Activated T-helper 1 cell treated with anti-CD3 and anti-CD28 coated beads, Interleukin-12 subunit alpha, Interleukin-12 subunit beta, Interleukin-2, Interleukin-4 antibody, amounts not matched to agents 30 ng/mL and 10 ng/mL and 1 ng/mL, durations not matched to agents 14 hours and 24 hours and 36 hours (primary cell): ENCODE data around the gene NME4. TPM values are rescaled to one million over a fixed set of nuclear protein-coding genes. Genes with fewer than 3 reads are reported as not detected.
"Not testable (repeated sequence)": the region's sequence is repeated elsewhere in the genome, so short reads cannot be mapped to it uniquely, and the experiment has no call there.

Experiments
- DNase-seq: peaks from one replicate; pipeline ENCODE4 v3.0.0; 2021; ENCODE audit warnings: low spot score
- H3K27ac Mint-ChIP-seq: one replicate; pipeline ENCODE4 v1.8.0; 2021; ENCODE audit warnings: mild to moderate bottlenecking, mixed read lengths
- H3K27me3 Mint-ChIP-seq: one replicate; pipeline ENCODE4 v1.8.0; 2022; ENCODE audit warnings: mild to moderate bottlenecking, moderate library complexity, mixed read lengths; ENCODE audit not compliant: insufficient read depth
- H3K36me3 Mint-ChIP-seq: one replicate; pipeline ENCODE4 v1.8.0; 2021; ENCODE audit warnings: low read depth, mixed read lengths
- H3K4me1 Mint-ChIP-seq: one replicate; pipeline ENCODE4 v1.8.0; 2021; ENCODE audit warnings: low read depth, mixed read lengths
- H3K4me3 Mint-ChIP-seq: one replicate; pipeline ENCODE4 v1.8.0; 2021; ENCODE audit warnings: mild to moderate bottlenecking, moderate library complexity, mixed read lengths
- H3K9me3 Mint-ChIP-seq: one replicate; pipeline ENCODE4 v1.8.0; 2021; ENCODE audit warnings: mixed read lengths
- intact Hi-C: fragments of 100-400 bp; cut with micrococcal nuclease; formaldehyde crosslinking; loops from one replicate; pipeline ENCODE4 v1.15.1; 2024
- total RNA-seq: library from RNA; stranded (reverse); gene quantifications from 2 replicates; pipeline ENCODE4 v1.2.3, GENCODE V29; 2022

Gene NME4
- total RNA-seq, 1 donor from 2014 or later = 57.2 TPM

DNA sequence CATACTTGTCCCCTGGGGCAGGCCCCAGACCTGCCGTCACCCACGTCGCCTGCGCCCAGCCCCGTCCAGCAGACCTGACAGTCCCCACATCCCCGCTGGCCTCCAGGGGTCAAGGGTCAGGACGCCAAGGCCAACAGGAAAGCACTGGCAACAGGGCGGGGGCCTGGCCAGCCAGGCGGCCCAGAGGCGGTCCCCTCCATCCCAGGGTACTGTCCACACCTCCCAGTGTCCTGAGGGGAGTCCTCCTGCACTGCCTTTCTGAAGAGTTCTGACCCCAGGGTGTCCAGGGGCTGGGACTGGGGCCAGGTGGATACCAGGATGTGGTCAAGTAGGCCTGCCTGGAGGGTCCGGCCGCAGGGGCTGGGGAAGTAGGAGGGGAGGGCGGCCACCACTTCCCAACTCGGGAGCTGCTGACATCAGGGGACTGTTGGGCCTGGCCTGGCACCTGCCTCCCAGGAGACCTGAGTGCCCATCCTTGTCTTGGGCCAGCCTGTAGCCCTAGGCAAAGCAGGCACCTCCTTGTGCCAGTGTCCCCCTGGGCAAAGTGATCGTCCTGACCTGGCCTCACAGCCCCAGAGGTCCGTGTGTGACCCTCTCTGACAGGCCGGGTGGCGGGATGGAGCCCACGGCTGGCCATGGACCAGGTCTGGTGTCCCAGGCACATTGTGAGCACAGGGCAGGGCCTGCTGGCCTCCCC lies 37.8 kb upstream of the NME4 start:
- intact Hi-C loops = no loop called here
- DNase-seq = no peak
- H3K36me3 Mint-ChIP-seq = no peaks in the 10 kb centered on the region
- no peaks in the 10 kb centered on the region for H3K9me3 Mint-ChIP-seq
- H3K27me3 Mint-ChIP-seq = peaks cover 4% of the 10 kb centered on the region
- no peak overlapping the region for H3K4me3 Mint-ChIP-seq
- peaks cover 6% of the 10 kb centered on the region for H3K4me1 Mint-ChIP-seq
- H3K27ac Mint-ChIP-seq = no peak overlapping the region

DNA sequence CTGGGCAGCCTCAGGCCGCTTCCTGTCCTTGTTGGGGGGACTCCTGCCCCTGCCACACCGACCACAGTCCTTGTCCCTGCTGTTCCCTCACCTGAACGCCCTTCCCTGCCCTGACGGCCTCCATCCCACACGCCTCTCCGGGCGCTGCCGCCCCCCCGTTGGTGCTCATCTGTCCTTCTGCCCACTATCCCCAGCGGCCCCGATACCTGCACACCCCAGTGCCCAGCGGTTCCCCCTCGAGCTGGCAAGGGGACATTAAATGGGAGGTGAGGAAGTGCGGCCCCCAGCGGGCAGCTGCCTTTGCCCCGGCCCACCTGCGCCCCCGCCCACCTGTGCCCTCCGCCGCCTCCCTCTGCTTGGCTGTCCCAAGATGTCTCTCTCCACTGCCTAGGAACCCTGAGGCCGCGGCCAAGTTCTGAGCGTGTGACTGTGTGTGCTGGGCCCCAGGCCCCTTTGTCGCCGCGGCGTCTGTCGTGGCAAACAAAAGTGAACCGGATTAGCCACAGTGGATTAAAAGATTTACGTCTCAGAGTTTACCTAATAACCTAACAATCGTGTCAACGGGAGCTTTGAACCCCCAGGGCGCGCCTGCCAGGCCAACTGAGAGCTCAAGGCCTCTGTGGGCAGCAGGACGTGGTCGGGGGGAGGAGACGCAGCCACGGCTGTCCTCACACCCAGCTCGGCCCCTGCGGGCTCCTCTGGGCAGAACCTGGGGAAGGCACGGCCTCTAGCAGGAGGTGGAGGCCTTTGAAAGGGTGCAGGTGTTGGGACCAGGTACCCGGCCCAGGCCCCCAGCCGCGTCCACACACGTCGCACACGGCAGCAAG lies 36.9 kb upstream of the NME4 start:
- intact Hi-C loops = loop anchor here (5.0 kb wide), 1 partner anchor 178 kb away; the partner anchor contains the start of gene HBQ1
- Mint-ChIP-seq H3K36me3 (no peaks in the 10 kb centered on the region), H3K27me3 (peaks cover 1% of the 10 kb centered on the region), H3K9me3 (no peaks in the 10 kb centered on the region), H3K27ac (no peak overlapping the region), H3K4me1 (peaks cover 6% of the 10 kb centered on the region), H3K4me3 (no peak overlapping the region)
- DNase-seq = no peak

DNA sequence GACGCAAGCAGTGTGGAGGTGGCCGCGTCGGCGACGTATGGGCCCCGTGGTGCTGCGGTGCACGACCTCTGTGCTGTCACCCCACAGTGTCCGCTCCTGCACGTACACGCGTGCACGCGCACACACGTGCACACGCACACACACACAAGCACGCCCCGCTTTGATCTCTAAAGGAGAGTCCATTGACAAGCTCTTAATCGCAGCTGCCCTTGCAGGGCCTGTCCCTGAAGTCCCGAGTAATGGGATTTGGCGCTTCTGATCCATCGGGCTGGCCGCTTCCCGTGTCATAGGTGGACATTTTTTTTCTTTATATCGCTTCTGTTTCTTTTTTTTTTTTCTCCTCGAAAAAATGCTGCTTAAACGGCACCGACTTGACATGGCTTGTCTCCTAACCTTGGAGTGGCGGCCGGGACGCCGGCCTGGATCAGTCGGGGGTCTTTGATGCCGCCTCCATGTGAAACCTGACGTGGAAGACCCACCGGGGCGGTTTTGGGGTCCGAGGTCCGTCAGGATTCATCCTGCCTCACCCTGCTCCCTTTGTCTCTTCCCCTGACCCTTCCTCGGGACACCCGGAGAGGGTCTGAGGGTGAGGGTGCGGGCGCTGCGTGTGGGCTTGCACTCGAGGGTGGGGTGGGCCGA lies 36.2 kb upstream of the NME4 start:
- Mint-ChIP-seq H3K4me1 (peaks cover 6% of the 10 kb centered on the region), H3K9me3 (no peaks in the 10 kb centered on the region), H3K27me3 (peaks cover 1% of the 10 kb centered on the region), H3K4me3 (no peak overlapping the region), H3K36me3 (no peaks in the 10 kb centered on the region), H3K27ac (no peak overlapping the region)
- no peak for DNase-seq
- intact Hi-C loops = loop anchor here (5.0 kb wide), 1 partner anchor 179 kb away; the partner anchor contains the start of gene HBQ1

DNA sequence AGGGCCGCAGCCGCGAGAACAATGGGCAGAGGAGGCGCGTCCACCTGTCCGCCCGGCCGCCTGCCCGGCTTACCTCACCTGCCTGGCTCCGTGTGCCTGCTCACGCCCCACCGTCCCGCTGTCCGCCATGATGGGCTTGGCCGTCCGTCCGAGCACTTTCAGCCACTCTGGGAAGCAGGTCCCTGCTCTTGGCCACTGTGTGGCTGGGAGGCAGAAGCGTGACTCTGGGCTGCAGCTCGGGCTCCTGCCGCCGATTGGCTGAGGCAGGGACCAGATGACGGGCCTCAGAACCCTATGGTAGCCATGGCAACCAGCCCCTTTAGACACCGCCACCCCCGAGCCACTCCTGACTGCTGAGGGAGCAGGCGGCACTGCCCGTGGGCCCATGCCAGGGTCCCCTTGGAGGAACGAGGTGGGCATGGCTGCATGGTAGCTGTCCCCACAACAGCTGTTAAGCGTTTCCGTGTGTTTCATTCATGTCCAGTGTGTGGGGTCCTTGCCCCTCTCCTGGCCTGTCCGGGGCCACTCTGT lies 35.6 kb upstream of the NME4 start:
- no peak for DNase-seq
- H3K4me3 Mint-ChIP-seq = no peak overlapping the region
- no peaks in the 10 kb centered on the region for H3K9me3 Mint-ChIP-seq
- no peak overlapping the region for H3K27ac Mint-ChIP-seq
- intact Hi-C loops = loop anchor here (5.0 kb wide), 1 partner anchor 179 kb away; the partner anchor contains the start of gene HBQ1
- H3K36me3 Mint-ChIP-seq = no peaks in the 10 kb centered on the region
- peaks cover 1% of the 10 kb centered on the region for H3K27me3 Mint-ChIP-seq
- H3K4me1 Mint-ChIP-seq = peaks cover 6% of the 10 kb centered on the region

DNA sequence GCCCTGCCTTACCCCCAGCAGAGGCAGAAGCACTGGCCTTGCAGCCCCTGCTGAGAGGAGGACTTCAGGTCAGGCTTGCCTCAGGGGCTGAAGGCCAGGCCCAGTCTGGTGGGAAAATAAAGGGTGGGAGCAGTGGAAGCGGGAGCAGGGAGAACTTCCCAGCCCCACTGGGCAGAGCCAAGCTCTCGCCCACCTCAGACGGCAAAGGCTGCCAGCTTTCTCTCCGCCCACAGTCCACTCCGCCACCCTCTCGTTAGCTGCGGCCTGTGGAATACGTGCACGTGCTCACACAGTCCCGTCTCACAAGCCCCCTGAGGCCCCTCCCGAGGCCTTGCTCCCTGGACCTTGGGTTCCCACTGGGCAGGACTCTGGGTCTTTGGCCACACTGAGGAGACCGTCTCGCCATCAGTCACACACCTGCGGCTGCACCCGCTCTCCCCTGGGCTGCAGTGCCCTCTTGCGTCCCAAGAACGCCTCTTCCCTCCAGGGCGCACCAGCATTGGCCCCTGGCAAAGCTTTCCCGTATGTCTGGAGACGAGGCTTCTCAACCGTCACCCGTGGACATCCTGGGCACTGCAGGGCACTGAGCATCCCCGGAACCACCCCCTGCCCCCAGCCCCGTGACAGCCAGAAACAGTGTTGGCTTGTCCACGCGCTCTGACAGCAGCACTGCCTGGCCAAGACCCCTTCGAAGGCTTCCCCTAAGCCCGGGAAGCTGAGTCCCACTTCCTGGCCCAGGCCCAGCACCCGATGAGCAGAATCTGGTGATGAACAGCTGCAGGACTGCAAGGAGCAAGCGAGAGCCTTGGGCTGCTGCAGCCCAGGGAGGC lies 34.9 kb upstream of the NME4 start:
- DNase-seq = peak; percentile 60
- Mint-ChIP-seq H3K9me3 (no peaks in the 10 kb centered on the region), H3K27me3 (peaks cover 1% of the 10 kb centered on the region), H3K36me3 (peaks cover 3% of the 10 kb centered on the region), H3K4me1 (peaks cover 6% of the 10 kb centered on the region), H3K27ac (no peak overlapping the region), H3K4me3 (no peak overlapping the region)
- intact Hi-C loops = loop anchor here (1.0 to 5.0 kb wide), 4 partner anchors 180 to 297 kb away; partner anchors contain the start of gene HBQ1

DNA sequence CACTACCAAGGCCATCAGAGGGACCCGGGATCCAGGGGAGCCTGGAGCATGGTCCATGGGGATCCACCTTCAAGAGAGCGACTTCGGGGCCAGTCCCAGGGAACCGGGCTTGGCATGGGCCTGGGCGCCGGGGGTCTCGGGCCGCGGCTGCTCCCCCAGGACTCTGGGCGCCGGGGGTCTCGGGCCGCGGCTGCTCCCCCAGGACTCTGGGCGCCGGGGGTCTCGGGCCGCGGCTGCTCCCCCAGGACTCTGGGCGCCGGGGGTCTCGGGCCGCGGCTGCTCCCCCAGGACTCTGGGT lies 34.3 kb upstream of the NME4 start:
- H3K36me3 Mint-ChIP-seq, H3K27me3 Mint-ChIP-seq, DNase-seq, H3K4me3 Mint-ChIP-seq, H3K9me3 Mint-ChIP-seq, H3K4me1 Mint-ChIP-seq, H3K27ac Mint-ChIP-seq: not testable (repeated sequence)
- intact Hi-C loops = loop anchor here (1.0 to 5.0 kb wide), 4 partner anchors 180 to 297 kb away; partner anchors contain the start of gene HBQ1

DNA sequence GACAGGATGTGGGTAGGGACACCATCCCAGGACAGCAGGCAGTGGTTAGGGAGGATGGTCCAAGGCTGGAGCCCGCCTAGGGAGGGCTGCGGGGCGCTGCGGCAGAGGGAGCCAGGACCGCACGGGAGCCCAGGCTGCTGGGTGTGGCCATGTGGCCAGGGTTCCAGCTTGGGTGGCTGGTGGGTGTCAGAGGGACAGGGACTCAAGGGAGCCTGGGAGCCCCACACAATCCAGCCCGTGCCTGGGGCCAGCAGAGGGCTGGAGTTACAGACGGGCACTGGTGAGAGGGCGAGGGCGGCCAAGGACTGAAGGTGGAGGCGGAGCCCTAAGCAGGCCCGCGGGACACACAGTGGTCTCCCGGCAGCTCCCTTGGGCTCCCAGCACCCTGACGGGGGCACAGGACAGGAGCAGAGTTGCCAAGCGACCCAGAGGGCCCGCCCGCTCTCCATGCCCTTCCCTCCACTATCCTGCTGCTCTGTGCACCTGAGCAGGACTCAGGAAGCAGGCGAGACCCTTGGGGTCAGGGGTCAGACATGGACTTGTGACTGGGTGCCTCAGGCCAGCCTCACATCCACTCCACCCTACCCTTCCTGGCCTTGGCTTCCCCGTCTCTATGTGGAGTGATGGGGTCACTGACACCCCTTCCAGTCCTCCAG lies 33.8 kb upstream of the NME4 start:
- H3K27ac Mint-ChIP-seq = no peak overlapping the region
- peaks cover 4% of the 10 kb centered on the region for H3K36me3 Mint-ChIP-seq
- H3K9me3 Mint-ChIP-seq = no peaks in the 10 kb centered on the region
- H3K27me3 Mint-ChIP-seq = peaks cover 1% of the 10 kb centered on the region
- H3K4me3 Mint-ChIP-seq = no peak overlapping the region
- intact Hi-C loops = loop anchor here (5.0 kb wide), 1 partner anchor 181 kb away; the partner anchor contains the start of gene HBQ1
- no peak for DNase-seq
- peaks cover 6% of the 10 kb centered on the region for H3K4me1 Mint-ChIP-seq

DNA sequence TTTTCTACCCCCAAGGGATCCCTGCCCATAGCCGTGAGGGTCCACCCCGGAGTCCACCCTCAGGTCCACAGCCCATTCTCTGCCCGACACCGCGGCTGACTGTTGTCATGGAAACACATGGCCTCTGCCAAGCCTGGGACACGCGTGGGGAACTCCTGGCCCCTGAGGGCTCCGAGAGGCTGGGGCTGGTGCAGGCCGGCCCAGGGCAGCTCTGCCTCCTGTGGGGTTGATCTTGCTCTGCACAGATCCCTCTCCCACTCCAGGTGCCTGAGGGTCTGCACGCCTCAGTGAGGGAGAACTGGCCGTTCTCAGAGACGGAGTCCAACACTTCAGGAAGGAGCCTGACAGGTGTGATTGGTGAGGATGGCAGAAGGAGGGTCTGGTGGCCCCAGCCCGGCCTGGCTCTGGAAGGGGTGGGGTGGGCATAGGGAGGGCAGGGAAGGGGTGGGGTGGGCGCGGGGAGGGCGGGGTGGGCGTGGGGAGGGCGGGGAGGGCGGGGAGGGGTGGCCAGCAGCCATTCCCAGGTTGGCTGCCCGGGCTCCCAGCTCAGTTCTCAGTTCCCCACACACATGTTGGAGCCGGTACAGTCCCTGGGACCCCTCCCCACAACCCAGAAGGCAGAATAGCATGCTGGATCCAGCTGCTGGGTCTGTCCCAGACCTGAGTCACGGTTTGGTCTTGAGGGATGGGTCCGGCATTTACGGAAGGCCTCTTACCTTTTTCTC lies 33.1 kb upstream of the NME4 start:
- intact Hi-C loops = loop anchor here (5.0 kb wide), 1 partner anchor 182 kb away; the partner anchor contains the start of gene HBQ1

DNA sequence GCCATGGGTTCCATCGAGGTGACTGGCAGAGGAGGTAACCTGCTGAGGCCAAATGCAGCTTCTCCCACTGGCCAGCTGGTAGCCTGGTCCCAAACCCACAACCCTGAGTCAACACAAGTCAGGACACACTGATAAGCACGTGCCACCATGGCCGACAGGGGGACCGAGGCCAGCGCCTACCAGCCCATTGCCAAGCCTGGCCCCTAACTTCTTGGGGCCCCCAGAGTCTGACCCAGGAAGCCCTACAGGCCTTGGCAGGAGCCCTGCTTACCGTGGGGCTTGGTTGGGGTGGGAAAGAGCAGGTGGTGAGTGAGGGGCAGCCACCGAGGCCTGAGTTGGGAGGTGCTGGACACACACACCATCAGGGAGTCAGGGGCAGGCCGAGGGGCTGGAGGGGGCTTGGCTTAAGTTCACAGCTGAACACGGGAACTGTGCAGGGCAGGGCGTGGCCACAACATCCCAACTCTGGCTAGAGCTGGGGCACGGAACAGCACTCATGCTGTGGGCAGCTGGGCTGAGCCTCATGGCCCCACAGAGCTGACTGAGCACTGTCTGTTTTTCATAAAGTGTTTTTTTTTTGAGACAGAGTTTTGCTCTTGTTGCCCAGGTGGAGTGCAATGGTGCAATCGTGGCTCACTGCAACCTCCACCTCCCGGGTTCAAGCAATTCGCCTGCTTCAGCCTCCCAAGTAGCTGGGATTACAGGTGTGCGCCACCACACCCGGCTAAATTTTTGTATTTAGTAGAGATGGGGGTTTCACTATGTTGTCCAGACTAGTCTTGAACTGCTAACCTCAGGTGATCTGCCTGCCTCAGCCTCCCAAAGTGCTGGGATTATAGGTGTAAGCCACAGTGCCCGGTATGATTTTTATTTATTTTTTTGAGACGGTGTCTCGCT lies 32.2 kb upstream of the NME4 start:
- Mint-ChIP-seq H3K27me3 (peaks cover 1% of the 10 kb centered on the region), H3K9me3 (no peaks in the 10 kb centered on the region), H3K4me3 (no peak overlapping the region), H3K27ac (no peak overlapping the region), H3K36me3 (peaks cover 4% of the 10 kb centered on the region), H3K4me1 (peaks cover 6% of the 10 kb centered on the region)
- intact Hi-C loops = loop anchor here (5.0 kb wide), 1 partner anchor 183 kb away; the partner anchor contains the start of gene HBQ1
- no peak for DNase-seq

More for the DNA sequence above, 33.1 kb upstream of the NME4 start:
- Mint-ChIP-seq H3K36me3 (peaks cover 4% of the 10 kb centered on the region), H3K4me1 (peaks cover 6% of the 10 kb centered on the region), H3K27ac (no peak overlapping the region), H3K9me3 (no peaks in the 10 kb centered on the region), H3K27me3 (peaks cover 1% of the 10 kb centered on the region), H3K4me3 (no peak overlapping the region)
- DNase-seq = no peak

DNA sequence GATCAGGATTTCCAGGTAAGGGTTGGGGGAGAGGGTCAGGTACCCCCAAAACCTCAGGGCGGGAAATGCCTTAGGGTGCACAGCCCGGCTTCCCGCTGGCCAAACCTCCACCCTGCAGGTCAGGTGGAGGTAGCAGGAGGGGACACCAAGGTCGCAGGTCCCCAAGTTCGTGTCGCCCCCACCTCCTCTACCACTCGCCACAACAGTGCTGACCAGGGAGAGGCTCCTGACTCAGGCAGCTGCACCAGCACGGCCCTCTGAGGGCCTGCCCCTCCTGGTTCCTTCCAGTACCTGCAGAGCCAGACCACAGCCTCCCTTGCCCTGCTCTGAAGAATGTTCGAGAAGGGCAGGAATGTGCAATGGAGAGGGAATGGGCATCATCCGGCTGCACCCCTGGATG lies 30.5 kb upstream of the NME4 start:
- no peak overlapping the region for H3K27ac Mint-ChIP-seq
- H3K4me1 Mint-ChIP-seq = peaks cover 11% of the 10 kb centered on the region
- no peaks in the 10 kb centered on the region for H3K9me3 Mint-ChIP-seq
- intact Hi-C loops = no loop called here
- no peak for DNase-seq
- H3K27me3 Mint-ChIP-seq = peaks cover 1% of the 10 kb centered on the region
- H3K4me3 Mint-ChIP-seq = no peak overlapping the region
- H3K36me3 Mint-ChIP-seq = peaks cover 4% of the 10 kb centered on the region
